VCaP (cell line): ENCODE results near the gene CELF1.

Source experiments
- H3K27ac ChIP-seq: fragments of 450-650 bp; 2 replicates; pipeline ENCODE4 v1.5.1; 2017
- TF ChIP-seq, protein P1 (sequence below): fragments of 450-650 bp; conservative IDR thresholded peaks from 2 replicates; pipeline ENCODE4 v1.5.1; 2017; ENCODE audit warnings: mild to moderate bottlenecking, moderate library complexity

The CELF1 gene

DNA sequence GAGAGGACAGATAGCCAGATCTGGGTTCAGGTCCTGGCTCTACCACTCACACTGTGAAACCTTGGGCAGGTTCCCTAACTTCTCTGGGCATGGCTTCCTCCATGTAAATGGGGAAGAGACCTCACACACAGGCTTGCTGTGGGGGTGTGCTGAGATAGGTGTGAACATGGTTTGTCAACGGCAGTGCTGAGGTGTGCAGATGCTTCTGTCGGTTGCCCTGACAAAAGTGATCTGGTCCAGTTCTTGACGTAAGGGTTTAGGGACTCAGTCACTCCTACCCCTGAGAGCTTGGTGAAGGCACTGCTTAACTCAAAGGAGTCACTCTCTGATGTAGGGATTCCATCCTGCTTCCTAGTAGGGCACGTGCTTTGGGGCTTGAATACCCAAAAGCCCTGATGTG is 39.3 kb upstream of the CELF1 start:
- TF ChIP-seq, protein P1, sequence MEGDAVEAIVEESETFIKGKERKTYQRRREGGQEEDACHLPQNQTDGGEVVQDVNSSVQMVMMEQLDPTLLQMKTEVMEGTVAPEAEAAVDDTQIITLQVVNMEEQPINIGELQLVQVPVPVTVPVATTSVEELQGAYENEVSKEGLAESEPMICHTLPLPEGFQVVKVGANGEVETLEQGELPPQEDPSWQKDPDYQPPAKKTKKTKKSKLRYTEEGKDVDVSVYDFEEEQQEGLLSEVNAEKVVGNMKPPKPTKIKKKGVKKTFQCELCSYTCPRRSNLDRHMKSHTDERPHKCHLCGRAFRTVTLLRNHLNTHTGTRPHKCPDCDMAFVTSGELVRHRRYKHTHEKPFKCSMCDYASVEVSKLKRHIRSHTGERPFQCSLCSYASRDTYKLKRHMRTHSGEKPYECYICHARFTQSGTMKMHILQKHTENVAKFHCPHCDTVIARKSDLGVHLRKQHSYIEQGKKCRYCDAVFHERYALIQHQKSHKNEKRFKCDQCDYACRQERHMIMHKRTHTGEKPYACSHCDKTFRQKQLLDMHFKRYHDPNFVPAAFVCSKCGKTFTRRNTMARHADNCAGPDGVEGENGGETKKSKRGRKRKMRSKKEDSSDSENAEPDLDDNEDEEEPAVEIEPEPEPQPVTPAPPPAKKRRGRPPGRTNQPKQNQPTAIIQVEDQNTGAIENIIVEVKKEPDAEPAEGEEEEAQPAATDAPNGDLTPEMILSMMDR = no peak
- no peak overlapping the region for H3K27ac ChIP-seq

GRCh38 chr11:47591764-47592163 is 38.8 kb upstream of the CELF1 start:
- TF ChIP-seq, protein P1 = no peak
- H3K27ac ChIP-seq = no peak overlapping the region

DNA sequence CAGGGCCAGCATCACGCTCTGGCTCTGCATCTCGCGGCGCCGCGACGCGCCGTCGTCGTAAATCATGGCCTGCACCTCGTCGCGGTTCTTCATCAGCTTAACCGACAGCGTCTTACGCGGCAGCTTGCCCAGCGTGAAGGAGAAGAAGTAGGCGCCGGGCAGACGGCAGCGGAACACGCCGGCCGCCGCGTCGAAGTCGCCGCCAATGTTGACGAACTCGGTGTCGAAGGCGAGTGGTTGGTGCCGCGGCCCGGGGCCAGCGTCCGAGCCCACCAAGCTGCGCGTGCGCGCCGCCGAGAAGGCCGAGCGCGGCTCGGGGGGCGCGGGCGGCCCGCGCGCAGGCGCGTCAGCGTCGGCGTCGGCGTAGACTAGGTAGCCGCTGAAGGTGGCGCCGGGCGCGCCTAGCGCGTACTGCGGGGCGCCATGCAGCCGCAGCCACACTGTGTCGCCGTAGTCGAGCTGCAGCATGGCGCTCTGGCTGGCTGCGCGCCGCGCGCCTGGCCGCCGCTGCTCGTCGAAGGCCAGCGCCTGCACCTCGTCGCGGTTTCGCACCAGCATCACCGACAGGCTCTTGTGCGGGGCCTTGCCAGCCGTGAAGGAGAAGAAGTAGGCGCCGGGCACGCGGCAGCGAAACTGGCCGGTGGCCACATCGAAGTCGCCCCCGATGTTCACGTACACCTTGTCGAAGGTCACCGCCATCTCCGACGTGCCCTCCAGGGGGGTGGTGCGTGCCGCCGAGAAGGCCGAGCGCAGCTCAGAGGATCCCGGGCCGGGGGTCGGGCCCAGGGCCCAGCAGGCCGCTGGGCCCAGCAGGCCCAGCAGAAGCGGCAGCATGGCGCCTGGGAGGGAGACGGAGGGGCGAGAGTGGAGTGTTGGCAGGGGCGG is 37.3 kb upstream of the CELF1 start:
- no peak overlapping the region for H3K27ac ChIP-seq
- TF ChIP-seq, protein P1 = no peak

DNA sequence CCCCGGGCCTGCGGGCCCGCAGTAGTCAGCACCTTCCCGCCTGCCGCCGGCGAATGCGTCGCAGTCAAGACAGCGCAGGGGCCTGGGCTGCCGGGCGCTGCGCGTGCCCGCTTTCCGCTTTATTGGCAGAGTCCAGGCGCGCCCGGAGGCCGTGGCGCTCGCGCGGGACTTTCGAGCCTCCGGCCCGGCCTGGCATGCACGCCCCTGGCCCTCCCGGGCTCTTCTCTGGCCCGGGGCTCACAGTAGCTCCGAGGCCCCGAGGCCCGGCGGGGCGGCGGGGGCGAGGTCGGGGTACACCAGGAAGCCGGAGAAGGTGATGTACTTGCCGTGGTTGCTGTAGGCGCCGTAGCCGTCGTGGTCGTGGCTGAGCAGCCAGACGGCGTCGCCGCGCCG is 36.6 kb upstream of the CELF1 start:
- no peak overlapping the region for H3K27ac ChIP-seq
- TF ChIP-seq, protein P1 = no peak

GRCh38 chr11:47589118-47589517 is 36.2 kb upstream of the CELF1 start:
- TF ChIP-seq, protein P1 = no peak
- no peak overlapping the region for H3K27ac ChIP-seq

DNA sequence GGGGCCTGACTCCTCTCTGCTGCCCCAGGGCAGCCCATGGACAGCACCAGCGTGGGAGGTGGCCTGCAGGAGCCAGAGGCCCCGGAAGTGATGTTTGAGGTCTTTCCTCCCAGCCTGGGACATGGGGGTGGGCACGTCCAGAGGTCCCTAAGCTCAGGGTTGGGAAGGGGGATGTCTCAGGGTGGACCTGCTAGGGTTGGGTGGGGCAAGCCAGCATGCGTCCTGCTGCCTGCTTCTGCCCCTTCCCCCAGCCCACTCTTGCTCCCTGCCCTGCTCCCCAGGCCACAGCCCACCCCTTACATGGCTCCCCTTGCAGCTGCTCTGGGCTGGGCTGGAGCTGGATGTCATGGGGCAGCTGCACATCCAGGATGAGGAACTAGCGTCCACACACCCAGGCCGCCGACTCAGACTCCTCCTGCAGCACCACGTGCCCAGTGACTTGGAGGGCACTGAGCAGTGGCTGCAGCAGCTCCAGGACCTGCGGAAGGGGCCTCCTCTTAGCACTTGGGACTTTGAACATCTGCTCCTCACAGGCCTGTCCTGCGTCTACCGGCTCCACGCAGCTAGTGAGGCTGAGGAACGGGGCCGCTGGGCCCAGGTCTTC is 34.9 kb upstream of the CELF1 start:
- TF ChIP-seq, protein P1 = no peak
- H3K27ac ChIP-seq = no peak overlapping the region

GRCh38 chr11:47587039-47587716 is 34.2 kb upstream of the CELF1 start:
- TF ChIP-seq, protein P1 = no peak
- no peak overlapping the region for H3K27ac ChIP-seq
